ENCODE results near the gene LMO4.

LMO4 gene

DNA sequence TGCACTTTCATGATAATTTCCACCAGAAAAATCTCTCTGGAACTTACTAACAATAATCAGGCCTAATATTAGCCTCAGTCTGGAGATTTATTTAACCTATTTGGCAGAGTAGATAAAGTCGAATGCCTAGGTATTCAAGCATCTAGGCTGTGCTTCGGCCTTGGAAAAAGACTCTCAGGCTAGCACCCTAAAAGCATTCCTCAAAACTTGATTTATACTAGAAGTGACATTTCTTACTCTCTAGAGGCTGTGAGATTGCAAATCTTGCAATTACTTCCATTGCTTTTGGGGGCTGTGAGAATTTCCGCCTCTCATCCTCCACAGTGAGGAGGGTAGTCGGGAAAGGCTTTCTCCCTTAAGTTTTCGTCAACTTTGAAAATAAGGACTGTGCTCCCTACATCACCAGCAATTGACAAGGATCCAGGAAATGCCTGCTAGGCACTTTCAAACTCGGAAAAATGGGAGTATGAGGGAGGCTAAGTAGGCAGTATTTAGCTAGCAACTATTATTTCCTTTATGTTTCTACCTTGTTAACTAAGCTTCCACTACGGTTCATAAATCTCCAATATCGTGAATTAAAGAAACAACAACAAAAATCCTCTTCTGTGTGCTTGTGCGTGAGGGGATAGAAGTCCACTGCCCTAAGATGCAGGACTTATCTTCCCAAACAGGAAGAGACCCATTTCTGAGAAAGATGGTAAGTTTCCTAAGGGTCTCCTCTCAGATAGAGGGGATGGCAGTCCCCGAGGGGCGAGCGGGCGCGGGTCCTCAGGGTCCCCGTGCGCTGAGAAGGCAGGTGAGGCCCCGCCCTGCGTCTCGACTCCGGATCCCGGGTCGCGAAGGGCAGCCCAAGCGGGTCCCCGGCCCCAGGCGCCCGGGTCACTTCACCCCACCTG, 1.1 kb upstream of the LMO4 start:
- no peak for DNase-seq (ENCODE audit: low read depth in 2 of 2)

DNA sequence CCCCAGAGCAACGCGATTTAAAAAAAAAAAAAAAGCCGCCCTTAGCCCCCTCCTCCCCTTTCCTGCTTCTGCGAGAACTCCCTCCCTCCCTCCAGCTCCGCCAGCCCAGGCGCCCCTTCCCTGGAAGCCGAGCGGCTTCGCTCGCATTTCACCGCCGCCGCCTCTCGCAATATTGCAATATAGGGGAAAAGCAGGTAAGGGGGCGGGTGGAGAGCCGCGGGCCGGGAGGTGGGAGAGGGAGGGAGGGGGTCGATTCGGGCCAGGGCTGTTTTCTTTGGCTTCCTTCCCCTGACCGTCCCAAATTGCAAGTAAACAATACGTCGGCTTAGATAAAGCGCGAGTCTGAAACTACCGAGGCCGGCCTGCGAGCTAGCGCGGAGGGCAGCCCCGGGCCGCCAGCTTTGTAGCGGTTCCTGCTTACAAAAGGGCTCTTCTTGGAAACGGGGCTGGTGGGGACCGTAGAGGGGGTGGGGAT, 408 bp downstream of the LMO4 start:
- DNase-seq (ENCODE audit: low read depth in 2 of 2): no peak

DNA sequence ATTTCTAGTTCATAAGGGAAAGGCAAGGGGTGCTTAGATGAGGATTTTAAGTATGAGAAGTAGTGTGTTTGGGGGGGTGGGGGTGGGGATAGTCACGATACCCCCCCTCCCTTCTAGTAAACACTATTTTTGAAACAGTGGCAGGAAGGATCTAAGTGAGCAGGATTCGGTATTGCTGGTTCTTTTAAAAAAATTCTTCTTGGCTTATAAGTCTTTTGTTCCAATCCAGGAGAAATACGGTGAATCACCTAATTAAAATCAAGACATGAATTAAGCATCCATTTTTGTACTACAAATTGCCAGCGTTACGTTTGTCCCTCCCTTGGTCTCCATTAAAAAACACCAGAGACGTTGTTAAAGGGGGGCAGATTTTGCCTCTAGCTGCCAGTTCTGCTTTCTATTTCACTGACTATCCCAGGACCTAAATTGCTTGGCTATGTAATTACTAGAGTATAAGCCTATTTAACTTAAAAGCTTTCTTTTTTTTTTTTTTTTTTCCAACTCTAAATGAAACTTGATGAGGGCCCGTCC, 911 bp downstream of the LMO4 start:
- DNase-seq (ENCODE audit: low read depth in 2 of 2): no peak

DNA sequence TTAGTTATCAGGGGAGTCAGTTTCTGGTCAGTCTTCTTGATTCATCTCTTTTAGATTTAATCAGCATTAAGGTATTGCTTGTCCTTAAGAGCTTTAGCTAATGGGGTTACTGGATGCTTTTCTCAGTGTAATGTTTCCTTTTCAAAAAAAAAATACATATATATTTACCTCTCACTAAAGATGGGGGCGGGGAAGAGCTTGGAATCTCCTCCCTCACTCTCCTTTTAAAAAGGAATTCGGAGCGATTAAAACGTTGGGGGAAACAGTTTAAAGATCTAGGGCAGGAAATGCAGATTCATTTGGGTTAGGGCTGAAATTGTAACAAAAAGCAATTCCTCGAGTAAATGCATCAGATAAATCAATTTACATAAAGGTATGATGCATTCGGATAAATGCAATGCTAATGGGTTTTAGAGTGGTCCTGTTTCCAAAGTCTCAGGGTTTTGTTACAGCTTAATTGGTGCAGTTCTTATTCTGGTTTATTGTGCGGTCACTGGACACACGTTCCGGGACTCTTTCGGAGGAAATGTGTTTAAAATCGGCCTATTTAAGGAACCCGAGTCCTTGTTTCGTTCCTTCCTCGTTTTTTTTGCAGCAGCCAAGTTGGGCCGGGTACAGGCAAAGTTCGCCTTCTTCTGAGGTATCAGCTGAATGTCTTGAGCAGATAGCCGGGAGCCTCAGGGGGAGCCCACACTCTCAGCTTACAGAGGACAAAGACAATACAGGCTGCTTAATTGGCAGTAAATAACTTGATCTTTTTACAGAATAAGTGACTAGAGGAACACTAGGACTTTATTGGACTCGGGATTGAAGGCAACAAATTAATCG, 1.6 kb downstream of the LMO4 start:
- DNase-seq (ENCODE audit: low read depth in 2 of 2): no peak

DNA sequence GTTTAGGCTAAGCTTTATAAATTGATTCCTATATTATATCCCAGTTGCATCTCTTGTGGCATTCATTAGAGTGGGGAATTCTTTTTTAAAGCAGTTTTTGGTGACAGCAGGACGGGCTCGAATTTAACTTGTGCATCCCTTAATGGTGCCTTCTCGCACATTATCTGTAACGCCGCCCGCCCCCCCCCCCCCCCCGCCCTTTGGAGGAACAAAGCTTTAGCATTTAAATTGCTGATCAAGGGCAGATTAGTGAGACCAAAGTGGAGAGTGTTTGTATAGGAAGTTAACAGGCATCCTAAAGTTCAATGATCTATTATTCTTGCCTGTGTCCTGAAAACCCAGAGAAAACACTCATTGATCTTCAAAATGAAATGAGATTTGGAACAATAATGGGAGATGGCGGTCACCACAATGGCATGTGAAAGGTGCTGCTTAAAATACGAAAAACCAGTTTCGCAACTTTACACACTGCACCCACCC, 2.2 kb downstream of the LMO4 start:
- no peak for DNase-seq (ENCODE audit: low read depth in 2 of 2)

DNA sequence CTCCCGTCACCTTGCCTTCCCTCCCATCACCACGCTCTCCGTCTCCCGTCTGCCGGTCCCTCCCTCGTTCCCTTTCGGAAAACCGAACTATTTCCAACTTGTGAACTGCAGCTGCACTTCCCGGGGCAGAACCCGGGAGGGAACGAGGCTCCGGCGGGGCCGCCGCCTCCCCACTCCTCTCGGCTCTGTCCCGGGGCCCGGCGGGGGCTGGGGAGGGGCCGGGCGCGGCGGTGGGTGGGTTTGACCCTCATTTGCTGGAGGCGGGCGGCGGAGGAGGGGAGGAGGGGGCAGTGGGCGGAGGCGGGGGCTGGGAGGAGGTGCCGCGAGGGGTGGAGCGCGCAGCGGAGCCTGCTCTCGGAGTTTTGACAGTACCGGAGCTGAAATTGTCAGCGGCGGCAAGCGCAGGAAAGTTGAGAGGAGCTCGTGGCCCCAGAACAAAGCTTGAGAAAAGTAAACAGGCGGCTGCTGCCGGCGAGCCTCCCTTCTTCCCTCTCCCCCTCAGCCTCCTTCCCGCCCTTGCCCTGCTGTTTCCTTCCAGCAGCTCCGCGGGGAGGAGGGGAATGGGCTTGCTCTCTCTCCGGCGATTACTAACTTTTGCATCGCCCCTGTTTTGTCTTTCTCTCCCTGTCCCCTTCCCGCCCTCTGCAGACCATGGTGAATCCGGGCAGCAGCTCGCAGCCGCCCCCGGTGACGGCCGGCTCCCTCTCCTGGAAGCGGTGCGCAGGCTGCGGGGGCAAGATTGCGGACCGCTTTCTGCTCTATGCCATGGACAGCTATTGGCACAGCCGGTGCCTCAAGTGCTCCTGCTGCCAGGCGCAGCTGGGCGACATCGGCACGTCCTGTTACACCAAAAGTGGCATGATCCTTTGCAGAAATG, 2.9 kb downstream of the LMO4 start:
- peak in 1 of 2 donors; percentile 31 for DNase-seq (ENCODE audit: low read depth in 2 of 2)

DNA sequence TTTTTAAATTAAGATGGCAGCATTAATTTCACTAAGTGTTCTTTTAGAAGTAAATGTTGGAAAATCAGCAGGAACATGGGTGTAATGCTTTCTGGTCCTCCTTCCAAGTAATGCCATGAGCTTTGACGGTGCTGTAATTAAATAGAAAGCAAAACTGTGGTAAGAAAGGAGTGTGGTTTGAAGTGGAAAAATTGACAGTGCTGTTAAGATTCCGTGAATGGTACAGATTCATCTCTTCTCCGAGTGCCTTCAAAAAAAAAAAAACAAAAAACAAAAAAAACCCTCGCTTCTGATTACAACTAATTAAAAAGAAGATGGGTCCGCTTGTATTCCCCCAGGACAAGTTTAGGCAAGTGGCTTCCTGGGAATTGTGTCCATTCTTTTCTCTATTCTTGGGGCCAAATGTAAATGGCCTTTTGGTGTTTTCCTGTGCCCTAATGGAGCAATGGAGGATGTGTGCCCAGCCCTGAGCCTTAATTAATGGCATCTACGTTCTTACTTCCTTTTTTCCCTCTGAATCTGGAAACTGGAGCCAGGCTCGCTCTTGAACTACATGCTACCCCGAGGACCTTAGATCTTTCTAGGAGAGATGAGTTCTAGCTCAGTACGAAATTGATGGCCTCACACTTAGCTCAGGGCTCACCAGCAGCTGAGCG, 5.1 kb downstream of the LMO4 start:
- no peak for DNase-seq (ENCODE audit: low read depth in 2 of 2)

DNA sequence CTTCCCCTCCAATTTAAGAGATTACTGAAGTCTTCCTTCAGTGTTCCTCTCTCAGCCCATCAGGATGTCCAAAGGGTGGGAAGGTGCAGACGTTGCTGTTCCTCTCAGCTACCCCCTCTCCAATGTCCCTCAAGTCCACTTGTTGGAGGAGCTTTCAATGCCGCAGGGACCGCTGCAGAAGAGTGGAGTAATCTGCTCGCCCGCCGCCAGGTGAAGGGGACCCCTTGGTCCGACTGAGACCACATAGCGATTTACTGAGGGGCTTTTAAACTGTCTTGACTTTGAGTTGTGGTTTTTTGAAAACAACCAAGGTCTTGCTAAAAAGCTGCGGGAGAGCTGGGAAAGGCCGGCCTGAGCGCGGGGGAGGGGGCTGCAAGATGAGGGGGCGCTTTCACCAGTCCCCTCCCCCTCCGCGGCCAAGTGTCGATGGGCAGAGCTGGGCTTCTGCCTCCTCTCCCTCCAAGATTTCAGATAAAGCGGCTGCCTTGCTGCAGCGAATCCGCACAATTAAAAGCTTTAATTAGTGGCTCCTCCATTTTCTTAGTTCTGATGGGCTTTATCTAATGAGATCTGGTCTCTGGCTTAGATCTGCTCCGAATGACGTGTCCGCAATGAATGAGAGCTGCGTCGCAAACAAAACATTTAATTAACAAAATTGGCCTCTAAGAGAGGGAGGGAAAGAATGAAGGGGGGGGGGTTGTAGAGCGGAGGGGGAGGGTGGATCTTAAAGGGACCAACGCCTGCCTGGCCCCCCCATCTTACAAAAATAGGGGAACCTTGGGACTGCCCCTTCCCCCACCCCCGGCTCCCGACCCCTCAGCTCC, 5.9 kb downstream of the LMO4 start:
- DNase-seq (ENCODE audit: low read depth in 2 of 2): no peak

DNA sequence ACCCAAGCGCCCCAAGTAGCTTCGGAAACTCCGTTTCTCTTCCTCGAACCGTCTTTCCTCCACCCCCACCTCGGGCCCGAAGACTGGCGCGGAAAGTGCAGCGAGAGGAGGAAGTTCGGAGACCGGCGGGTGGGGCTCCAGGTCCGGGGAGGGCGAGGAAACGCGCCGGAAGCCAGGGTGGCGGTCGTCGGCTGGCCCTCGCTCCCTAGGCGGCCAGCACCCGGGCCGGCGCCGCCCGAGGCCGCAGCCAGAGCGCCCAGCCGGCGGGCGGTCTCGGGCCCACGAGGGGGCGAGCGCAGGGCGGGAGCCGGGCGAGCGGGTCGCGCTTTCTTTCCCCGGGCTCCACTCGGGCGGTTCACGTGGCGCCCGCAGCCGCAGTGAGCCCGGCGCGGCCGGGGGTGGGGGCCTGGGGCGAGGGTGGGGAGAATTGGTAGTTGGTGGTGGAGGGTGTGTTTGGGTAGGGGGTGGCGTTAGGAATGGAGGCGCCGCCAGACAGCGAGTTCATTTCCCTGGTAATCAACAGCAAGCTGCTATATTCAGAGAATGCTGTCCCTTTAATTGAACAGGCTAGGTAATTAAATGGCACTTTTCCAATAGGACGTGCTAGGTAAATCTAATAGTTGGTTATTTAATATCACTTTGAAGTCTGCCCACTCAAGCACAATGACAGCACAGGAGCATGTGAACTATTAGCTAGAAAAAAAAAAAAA, 6.7 kb downstream of the LMO4 start:
- peak in 1 of 2 donors; percentile 37 for DNase-seq (ENCODE audit: low read depth in 2 of 2)

DNA sequence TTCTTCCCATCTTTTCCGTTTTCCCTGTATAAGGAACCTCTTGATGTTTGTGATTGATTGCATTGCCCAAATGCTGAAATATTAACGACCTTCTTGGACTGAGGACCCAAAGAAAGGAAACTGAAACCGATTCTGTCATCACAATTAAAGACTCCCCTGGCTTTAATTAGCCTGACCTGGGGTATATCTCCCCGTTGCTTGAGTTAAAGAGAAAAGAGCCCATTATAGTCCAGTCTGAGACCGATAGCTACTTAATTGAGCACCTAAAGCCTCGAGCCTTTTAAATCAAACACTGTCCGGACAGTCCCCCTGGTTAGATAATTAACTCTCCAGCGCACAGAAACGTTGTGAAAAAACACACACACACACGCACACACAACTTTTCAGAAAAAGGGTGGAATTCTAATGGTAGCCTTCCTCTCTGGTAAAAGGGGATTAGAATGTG, 8.0 kb downstream of the LMO4 start:
- DNase-seq (ENCODE audit: low read depth in 2 of 2): no peak

DNA sequence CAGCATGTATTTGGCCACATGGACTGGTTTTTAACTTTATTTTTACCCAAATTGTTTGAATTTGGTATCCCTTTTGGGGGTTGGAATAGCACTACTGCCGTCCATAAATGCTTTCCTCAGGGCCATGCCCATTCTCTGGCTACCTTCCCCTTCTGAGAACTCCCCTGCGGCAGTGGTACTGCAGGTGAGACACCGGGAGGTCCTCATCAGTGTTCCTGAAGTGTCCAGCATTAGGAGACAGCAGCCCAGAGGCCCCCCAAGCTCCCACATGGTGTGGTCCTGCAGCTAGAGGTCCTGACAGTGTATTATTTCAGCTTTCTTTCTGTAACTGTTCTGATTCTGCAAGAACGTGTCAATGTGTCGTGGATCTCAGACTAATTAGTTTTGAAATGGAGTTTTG, 8.9 kb downstream of the LMO4 start:
- no peak for DNase-seq (ENCODE audit: low read depth in 2 of 2)

DNA sequence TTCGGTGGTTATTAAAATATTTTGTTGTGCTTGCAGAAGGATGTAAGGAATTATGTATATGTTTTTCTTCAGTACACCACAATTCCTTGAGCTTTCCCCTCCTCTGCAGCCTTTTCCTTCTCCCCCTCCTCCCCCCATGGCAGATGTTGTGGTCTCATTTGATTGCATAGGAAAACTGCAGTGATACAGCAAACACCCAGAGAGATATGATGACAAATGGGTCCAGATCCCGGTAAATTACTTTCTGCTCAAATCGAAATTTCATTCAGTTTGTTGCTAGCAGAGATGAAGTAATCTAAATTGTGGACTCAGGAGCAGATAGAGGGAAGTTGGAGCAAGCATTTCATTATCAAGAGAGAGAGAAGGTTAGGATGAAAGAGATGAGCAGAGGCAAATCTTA, 9.9 kb downstream of the LMO4 start:
- no peak for DNase-seq (ENCODE audit: low read depth in 2 of 2)

DNA sequence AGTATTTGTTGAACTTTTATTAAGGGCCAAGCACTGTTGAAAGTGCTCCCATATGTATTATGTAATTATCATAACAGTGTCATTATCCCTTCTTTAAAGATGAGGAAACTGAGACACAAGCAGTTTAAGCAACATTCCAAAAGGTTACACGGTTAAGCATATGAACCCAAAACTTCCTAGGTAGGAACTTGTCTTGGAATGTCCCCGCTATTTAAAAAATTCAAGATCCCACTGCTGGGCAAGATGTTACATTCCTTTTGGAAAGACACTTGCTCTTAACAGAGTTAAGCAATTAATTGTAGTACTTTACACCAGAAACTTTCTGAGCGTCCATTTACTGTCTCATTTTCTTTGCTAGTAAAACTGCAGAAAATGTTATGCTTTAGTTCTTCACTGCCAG, 15.6 kb downstream of the LMO4 start:
- no peak for DNase-seq (ENCODE audit: low read depth in 2 of 2)

DNA sequence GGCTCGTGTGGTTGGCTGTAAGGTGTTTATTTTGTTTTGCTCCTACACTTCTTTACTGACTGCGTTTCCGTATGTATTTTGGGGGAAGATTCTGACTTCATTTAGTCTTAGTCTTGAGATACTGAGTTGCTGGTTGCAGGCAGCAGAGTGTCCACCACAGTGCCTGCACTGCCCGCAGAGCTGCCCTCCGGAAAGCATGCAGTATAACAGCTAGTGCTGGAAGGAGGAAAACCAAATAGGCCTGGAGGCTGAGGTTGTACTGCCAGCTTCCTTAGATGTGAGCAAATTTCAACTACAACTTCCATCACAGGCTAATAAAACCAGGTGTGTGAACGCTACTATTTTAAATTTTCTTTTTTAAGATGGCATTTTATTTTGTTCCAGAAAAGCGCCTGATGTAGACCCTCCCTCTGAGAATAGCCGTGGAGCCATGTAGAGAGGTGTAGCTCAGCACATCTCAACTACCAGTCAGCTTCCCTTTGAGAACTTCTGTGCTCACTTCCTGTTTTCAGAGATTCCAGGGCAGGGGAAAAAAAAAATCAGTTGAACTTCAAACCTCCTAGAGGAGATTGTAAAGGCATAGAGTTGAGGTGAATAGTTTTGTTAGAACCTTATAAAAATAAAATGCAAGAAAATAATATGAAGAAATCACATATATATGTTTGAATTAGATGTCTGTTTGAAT, 17.6 kb downstream of the LMO4 start:
- DNase-seq (ENCODE audit: low read depth in 2 of 2): no peak

DNA sequence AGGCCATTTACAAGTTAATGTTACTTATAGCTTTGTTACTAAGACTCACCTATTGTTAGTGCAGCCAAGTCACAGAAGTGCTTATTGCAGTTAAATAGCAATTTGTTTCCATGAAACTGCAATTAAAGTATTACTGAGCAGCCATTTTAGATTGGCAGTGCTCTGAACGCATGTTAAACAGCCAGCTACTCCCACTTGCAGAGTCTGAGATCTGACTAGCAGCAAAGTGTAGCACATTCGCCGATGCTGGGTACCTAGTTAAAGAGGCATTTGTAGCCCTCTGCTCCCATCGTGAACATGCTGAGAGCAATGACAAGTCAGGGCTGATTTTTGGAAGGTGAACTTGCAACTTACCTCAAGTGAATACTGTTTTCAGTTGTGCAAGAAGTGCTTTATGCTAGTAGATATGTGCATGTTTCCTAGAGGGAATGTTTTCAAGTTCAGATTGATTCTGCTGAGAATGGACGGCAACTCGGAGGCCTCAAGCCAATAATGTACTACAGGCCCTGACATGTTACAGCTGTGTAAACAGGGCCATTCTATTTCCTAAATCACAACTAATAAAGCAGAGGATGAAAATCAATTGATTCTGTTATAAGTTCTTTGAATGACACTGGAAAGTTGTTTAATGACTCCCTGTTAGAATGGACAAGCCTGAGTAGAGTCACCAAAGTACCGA, 19.8 kb downstream of the LMO4 start:
- no peak for DNase-seq (ENCODE audit: low read depth in 2 of 2)

DNA sequence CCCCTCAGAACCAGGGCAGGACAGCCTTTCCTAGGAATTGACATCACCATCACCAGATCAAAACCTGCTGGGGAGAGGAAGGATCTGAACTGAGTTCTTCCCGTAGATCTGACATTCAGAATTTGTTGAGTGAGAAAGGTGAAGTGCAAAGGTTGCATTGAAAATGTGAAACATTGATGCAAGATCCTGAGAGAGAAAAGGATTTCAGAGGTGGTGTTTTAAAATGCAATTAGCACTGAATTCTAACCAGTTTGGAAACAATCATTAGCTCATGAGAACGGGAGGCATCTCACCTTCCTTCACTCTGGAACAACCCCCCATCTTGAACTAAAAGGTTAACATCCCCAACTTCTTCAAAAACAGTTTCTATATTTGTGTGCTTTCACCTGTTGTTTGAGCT, 20.4 kb downstream of the LMO4 start:
- DNase-seq (ENCODE audit: low read depth in 2 of 2): no peak

DNA sequence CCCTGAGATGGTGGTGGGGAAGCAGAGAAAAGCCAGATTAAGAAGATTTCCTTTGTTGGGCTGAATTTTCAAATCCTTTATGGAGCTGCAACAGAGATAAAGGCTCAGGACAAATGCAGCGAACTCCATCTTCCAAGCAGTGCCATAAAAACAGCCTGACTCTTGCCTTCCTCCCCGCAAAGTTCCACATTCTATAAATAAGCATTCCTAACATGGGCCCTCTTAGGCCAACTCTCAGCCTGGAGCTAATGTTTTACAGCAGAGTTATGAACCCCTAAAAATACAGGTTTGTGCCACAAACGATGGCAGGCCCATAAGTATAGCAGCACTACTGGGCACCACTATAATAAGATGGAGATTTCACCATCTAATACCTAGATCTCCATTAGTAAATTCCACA, 27.2 kb downstream of the LMO4 start:
- DNase-seq (ENCODE audit: low read depth in 2 of 2): no peak

DNA sequence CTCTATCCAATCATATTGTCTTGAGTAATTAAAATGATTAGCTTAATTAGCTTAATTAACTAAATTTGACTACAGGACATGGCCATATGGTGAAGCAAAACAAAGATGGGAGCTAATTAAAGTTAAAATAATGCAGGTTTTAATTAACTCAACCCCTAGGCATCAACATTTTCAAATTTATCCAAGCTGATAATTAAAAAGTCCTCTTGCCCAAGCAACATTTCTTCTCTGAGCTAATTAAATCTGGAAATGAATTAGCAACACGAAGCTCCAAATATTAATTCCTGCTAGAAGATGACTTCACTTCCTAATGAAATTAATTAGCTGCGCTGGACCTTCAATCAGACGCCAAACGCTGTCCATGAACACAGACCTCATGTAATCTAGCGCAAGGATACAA, 27.9 kb downstream of the LMO4 start:
- no peak for DNase-seq (ENCODE audit: low read depth in 2 of 2)

All from stimulated activated CD4-positive, alpha-beta T cell treated with anti-CD3 and anti-CD28 coated beads, Interleukin-4, amount 100 ng/mL, for 48 hours (primary cell).